ENCODE results near the gene RFPL4A. TPM values are rescaled to one million over a fixed set of nuclear protein-coding genes. Genes with fewer than 3 reads are reported as not detected.

RFPL4A gene
- total and polyA plus RNA-seq, 10 of the 15 experiments (the other 5 are each of a cell fraction or from before 2014, with no cell fraction given), result 0.18 TPM; not detected in 9

DNA sequence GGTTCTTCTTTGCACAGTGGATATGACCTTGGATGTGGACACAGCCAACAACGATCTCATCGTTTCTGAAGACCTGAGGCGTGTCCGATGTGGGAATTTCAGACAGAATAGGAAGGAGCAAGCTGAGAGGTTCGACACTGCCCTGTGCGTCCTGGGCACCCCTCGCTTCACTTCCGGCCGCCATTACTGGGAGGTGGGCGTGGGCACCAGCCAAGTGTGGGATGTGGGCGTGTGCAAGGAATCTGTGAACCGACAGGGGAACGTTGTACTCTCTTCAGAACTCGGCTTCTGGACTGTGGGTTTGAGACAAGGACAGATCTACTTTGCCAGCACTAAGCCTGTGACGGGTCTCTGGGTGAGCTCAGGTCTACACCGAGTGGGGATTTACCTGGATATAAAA lies 19.4 kb downstream of the RFPL4A start (continued):
- no peak for TF ChIP-seq POU2F2 (IDR thresholded peaks at IDR 0.05; ENCODE audit: borderline replicate concordance, low read depth, low read length)
- TF ChIP-seq STAT3 (IDR thresholded peaks at IDR 0.05; ENCODE audit: low read depth, low read length), result no peak
- no peak for TF ChIP-seq CHD4 (IDR thresholded peaks at IDR 0.05)

DNA sequence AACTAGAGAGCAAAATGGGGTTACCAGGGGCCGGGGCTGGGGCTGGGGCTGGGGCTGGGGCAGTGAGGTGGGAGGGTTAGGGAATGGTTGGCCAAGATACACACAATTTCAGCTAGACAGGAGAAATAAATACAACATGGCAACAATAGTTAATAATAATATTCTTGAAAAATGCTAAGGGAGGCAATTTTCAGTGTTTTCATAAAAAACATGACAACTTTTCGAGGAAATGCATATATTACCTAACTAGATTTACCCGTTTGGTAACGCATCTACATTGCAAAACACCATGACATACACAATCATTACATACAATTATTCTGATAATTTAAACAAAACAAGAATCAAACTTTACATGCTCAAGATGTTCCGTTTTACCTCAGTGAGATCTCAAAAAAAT lies 22.2 kb downstream of the RFPL4A start:
- Histone ChIP-seq H4K20me1 (ENCODE audit: control insufficient read depth, insufficient read depth) (no peaks in the 10 kb centered on the region), H3K36me3 (ENCODE audit: control insufficient read depth in 2 of 2, insufficient read depth in 2 of 2, low read length in 1 of 2) (no peaks in the 10 kb centered on the region), H3K9me3 (replicated peaks; ENCODE audit: control insufficient read depth, insufficient read depth, low read length) (no peaks in the 10 kb centered on the region; the same call in 2 of the 3 replicates), H3K79me2 (ENCODE audit: control insufficient read depth, insufficient read depth, low read length) (no peaks in the 10 kb centered on the region), H3K4me3 (no peak overlapping the region), H3K4me2 (ENCODE audit: control insufficient read depth, insufficient read depth) (no peak overlapping the region), H3K27ac (ENCODE audit: control insufficient read depth, insufficient read depth) (no peak overlapping the region), H3K9ac (ENCODE audit: control insufficient read depth, insufficient read depth, low read length) (no peak overlapping the region), H2AFZ (ENCODE audit: control insufficient read depth, low read depth, low read length) (no peak overlapping the region), H3K4me1 (ENCODE audit: control insufficient read depth, insufficient read depth, low read length) (no peaks in the 10 kb centered on the region), H3K27me3 (replicated peaks in 1 of 2; ENCODE audit: control insufficient read depth in 2 of 2, insufficient read depth in 2 of 2, low read length in 1 of 2) (no peaks in the 10 kb centered on the region)
- ChIA-PET POLR2A (no interaction called here), RAD21 (ENCODE audit: unreplicated experiment) (interaction anchor here (0.6 kb wide), 1 partner anchor 49 kb away, joined by 4 read pairs; no protein-coding TSS in a partner anchor), SMC1A (ENCODE audit: uncharacterized antibody, unreplicated experiment) (no interaction called here), CTCF (no interaction called here)
- ATAC-seq (no peak), FAIRE-seq (no peak), DNase-seq (ENCODE audit: low read depth, low spot score) (no peak)
- in situ Hi-C loops (cut with MboI), result no loop called here
- TF ChIP-seq MTA2 (IDR thresholded peaks at IDR 0.05; ENCODE audit: low read depth), result no peak
- no peak for TF ChIP-seq SUPT20H (IDR thresholded peaks at IDR 0.05; ENCODE audit: borderline replicate concordance, control insufficient read depth, low read depth, low read length)
- TF ChIP-seq HDAC6 (IDR thresholded peaks at IDR 0.05; ENCODE audit: unreplicated experiment), result no peak
- BruUV-seq (replicated peaks), result no TSS peak
- 47% methylated on average over 5 of the region's 5 CpGs for WGBS (ENCODE audit: insufficient coverage, insufficient replicate concordance, low lambda C conversion rate, missing lambda C conversion rate)
- intact Hi-C loops (cut with micrococcal nuclease; ENCODE audit: unreplicated experiment), result no loop called here

DNA sequence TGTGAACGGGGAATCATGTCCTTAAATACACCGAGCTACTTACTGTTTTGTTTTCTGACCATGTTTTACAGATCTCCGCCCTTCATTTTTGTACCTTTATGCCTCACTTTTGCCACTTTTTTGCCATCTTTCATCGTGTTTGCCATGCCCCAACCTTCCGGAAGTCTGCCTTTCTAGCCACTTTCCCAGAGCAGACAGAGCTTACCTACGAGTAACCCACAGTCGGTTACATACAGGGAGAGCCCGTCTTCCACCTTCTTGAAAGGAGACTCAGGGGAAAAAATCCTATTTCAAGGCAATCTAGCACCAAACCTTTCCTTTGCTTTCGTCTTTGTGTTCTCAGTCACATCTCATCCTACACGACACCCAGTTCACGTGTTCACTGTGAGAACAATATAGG lies 36.1 kb downstream of the RFPL4A start:
- WGBS (ENCODE audit: insufficient coverage, insufficient replicate concordance, low lambda C conversion rate, missing lambda C conversion rate), result 95% methylated on average over 11 of the region's 11 CpGs
- in situ Hi-C loops (cut with MboI) (no loop called here), intact Hi-C loops (cut with micrococcal nuclease; ENCODE audit: unreplicated experiment) (no loop called here)
- ChIA-PET RAD21 (ENCODE audit: unreplicated experiment) (no interaction called here), SMC1A (ENCODE audit: uncharacterized antibody, unreplicated experiment) (no interaction called here), POLR2A (no interaction called here), CTCF (no interaction called here)
- no peak overlapping the region for H3K9ac ChIP-seq (ENCODE audit: control insufficient read depth, insufficient read depth, low read length)
- no peaks in the 10 kb centered on the region for H3K4me1 ChIP-seq (ENCODE audit: control insufficient read depth, insufficient read depth, low read length)
- no peak overlapping the region for H3K27ac ChIP-seq (ENCODE audit: control insufficient read depth, insufficient read depth)
- H4K20me1 ChIP-seq (ENCODE audit: control insufficient read depth, insufficient read depth), result no peaks in the 10 kb centered on the region
- H3K4me2 ChIP-seq (ENCODE audit: control insufficient read depth, insufficient read depth), result no peak overlapping the region
- no peaks in the 10 kb centered on the region for H3K9me3 ChIP-seq (replicated peaks; ENCODE audit: control insufficient read depth, insufficient read depth, low read length)
- H3K27me3 ChIP-seq (replicated peaks in 1 of 2; ENCODE audit: control insufficient read depth in 2 of 2, insufficient read depth in 2 of 2, low read length in 1 of 2), result no peaks in the 10 kb centered on the region
- no peaks in the 10 kb centered on the region for H3K79me2 ChIP-seq (ENCODE audit: control insufficient read depth, insufficient read depth, low read length)
- DNase-seq (ENCODE audit: low read depth, low spot score), result no peak
- H3K36me3 ChIP-seq (ENCODE audit: control insufficient read depth in 2 of 2, insufficient read depth in 2 of 2, low read length in 1 of 2), result no peaks in the 10 kb centered on the region
- no TSS peak for BruUV-seq (replicated peaks)
- no peak for FAIRE-seq
- H3K4me3 ChIP-seq, result no peak overlapping the region
- H2AFZ ChIP-seq (ENCODE audit: control insufficient read depth, low read depth, low read length), result no peak overlapping the region
- ATAC-seq, result no peak
- TF ChIP-seq ZNF207 (IDR thresholded peaks at IDR 0.05; ENCODE audit: borderline replicate concordance), result no peak
- TF ChIP-seq, protein P1, sequence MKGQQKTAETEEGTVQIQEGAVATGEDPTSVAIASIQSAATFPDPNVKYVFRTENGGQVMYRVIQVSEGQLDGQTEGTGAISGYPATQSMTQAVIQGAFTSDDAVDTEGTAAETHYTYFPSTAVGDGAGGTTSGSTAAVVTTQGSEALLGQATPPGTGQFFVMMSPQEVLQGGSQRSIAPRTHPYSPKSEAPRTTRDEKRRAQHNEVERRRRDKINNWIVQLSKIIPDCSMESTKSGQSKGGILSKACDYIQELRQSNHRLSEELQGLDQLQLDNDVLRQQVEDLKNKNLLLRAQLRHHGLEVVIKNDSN (IDR thresholded peaks at IDR 0.05; ENCODE audit: borderline replicate concordance, extremely low read length, insufficient read depth, low read depth, low read length), result no peak
- TF ChIP-seq KLF5 (IDR thresholded peaks at IDR 0.05; ENCODE audit: partially characterized antibody), result no peak
- TF ChIP-seq RCOR1 (conservative IDR thresholded peaks at IDR 0.05; ENCODE audit: low read depth, low read length), result no peak
- TF ChIP-seq, protein P2, sequence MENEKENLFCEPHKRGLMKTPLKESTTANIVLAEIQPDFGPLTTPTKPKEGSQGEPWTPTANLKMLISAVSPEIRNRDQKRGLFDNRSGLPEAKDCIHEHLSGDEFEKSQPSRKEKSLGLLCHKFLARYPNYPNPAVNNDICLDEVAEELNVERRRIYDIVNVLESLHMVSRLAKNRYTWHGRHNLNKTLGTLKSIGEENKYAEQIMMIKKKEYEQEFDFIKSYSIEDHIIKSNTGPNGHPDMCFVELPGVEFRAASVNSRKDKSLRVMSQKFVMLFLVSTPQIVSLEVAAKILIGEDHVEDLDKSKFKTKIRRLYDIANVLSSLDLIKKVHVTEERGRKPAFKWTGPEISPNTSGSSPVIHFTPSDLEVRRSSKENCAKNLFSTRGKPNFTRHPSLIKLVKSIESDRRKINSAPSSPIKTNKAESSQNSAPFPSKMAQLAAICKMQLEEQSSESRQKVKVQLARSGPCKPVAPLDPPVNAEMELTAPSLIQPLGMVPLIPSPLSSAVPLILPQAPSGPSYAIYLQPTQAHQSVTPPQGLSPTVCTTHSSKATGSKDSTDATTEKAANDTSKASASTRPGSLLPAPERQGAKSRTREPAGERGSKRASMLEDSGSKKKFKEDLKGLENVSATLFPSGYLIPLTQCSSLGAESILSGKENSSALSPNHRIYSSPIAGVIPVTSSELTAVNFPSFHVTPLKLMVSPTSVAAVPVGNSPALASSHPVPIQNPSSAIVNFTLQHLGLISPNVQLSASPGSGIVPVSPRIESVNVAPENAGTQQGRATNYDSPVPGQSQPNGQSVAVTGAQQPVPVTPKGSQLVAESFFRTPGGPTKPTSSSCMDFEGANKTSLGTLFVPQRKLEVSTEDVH (IDR thresholded peaks at IDR 0.05; ENCODE audit: low read depth, partially characterized antibody), result no peak

Data from GM12878 (cell line).